Nephron (organoid): Measurements from ENCODE around the gene SIPA1L3.
"Not testable (repeated sequence)": the region's sequence is repeated elsewhere in the genome, so short reads cannot be mapped to it uniquely, and the experiment has no call there.

Experiments used
- H3K27ac Mint-ChIP-seq, 3 experiments: 2 replicates each; pipeline ENCODE4 v1.8.0; 2020; ENCODE audit warnings: mixed read lengths in 3 of 3, mild to moderate bottlenecking in 2 of 3, moderate library complexity in 1 of 3
- H3K27me3 Mint-ChIP-seq: 2 replicates; pipeline ENCODE4 v1.8.0; 2021; ENCODE audit warnings: low read depth, mild to moderate bottlenecking, moderate library complexity, mixed read lengths
- H3K36me3 Mint-ChIP-seq: 2 replicates; pipeline ENCODE4 v1.8.0; 2020; ENCODE audit warnings: low read depth, mixed read lengths
- H3K4me1 Mint-ChIP-seq: 2 replicates; pipeline ENCODE4 v1.8.0; 2020; ENCODE audit warnings: mixed read lengths
- H3K4me3 Mint-ChIP-seq, 3 experiments: 2 replicates each; pipeline ENCODE4 v1.8.0; 2020; ENCODE audit warnings: mild to moderate bottlenecking in 3 of 3, mixed read lengths in 3 of 3, moderate library complexity in 2 of 3
- H3K9me3 Mint-ChIP-seq: 2 replicates; pipeline ENCODE4 v1.8.0; 2020; ENCODE audit warnings: mixed read lengths
- TF ChIP-seq, protein P1 (sequence below), 3 experiments: fragments of 200-600 bp; sonication (generic); IDR thresholded peaks; one replicate each; pipeline ENCODE4 v1.5.0; 2021; ENCODE audit warnings: antibody characterized with exemption in 3 of 3; ENCODE audit not compliant: unreplicated experiment in 3 of 3

Gene SIPA1L3

DNA sequence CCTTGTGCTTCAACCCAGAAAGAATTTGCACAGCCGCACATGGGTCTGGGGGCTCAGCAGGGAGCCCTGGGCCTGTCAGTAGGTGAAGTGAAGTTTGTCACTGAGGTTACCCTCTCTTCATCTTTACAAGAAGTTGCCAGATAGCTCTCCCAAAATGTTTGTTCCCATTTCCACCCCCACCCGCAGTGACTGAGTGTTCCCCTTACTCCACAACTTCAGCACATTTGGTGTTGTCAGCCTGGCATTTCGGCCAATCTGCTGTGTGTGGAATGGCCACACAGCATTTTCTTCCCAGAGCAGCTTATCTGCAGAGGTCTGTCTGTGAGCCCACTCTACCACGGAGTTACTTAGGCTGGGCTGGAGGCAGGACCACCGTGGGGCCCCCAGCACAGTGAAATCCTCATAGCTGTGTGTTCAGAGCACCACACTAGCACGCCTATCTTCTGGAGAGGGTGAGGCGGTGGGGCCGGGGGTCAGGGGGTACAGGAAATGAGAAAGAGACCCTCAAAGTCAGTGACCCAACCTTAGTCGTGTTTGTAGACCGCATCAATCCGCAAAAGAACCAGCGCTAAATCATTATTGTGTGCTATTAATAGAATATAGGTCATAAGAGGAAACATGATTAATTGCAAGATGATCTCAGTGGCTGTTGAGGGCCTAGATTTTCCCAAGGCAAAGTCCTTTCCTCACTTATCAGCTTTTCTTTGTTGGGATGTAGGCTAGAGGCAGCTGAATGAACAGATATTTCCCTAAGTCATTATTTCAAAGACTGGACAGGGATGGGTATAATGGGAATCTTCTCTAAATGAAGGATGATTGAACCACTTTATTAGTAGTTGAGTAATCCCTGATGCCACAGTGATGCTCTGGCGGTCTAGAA lies 116.0 kb downstream of the SIPA1L3 start:
- Mint-ChIP-seq H3K4me3 (no peak overlapping the region), H3K36me3 (no peaks in the 10 kb centered on the region), H3K27me3 (no peaks in the 10 kb centered on the region), H3K27ac (peak overlapping the region; percentile 50 to 77 (median 68)), H3K9me3 (no peaks in the 10 kb centered on the region), H3K4me1 (peaks cover 17% of the 10 kb centered on the region)
- TF ChIP-seq, protein P1, sequence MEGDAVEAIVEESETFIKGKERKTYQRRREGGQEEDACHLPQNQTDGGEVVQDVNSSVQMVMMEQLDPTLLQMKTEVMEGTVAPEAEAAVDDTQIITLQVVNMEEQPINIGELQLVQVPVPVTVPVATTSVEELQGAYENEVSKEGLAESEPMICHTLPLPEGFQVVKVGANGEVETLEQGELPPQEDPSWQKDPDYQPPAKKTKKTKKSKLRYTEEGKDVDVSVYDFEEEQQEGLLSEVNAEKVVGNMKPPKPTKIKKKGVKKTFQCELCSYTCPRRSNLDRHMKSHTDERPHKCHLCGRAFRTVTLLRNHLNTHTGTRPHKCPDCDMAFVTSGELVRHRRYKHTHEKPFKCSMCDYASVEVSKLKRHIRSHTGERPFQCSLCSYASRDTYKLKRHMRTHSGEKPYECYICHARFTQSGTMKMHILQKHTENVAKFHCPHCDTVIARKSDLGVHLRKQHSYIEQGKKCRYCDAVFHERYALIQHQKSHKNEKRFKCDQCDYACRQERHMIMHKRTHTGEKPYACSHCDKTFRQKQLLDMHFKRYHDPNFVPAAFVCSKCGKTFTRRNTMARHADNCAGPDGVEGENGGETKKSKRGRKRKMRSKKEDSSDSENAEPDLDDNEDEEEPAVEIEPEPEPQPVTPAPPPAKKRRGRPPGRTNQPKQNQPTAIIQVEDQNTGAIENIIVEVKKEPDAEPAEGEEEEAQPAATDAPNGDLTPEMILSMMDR (IDR thresholded peaks at IDR 0.05; ENCODE audit: unreplicated experiment in 3 of 3): no peak

GRCh38 chr19:38023671-38024541 lies 116.9 kb downstream of the SIPA1L3 start:
- peak overlapping the region; percentile 50 to 77 (median 65) for H3K27ac Mint-ChIP-seq
- no peak overlapping the region for H3K4me3 Mint-ChIP-seq
- H3K4me1 Mint-ChIP-seq: peaks cover 17% of the 10 kb centered on the region
- no peaks in the 10 kb centered on the region for H3K9me3 Mint-ChIP-seq
- no peaks in the 10 kb centered on the region for H3K36me3 Mint-ChIP-seq
- TF ChIP-seq, protein P1 (IDR thresholded peaks at IDR 0.05; ENCODE audit: unreplicated experiment in 3 of 3): no peak
- no peaks in the 10 kb centered on the region for H3K27me3 Mint-ChIP-seq

- H3K4me1 Mint-ChIP-seq: peaks cover 17% of the 10 kb centered on the region
- H3K27ac Mint-ChIP-seq: peak overlapping the region in 2 of 3 experiments; percentile 43 to 65
- H3K36me3 Mint-ChIP-seq: no peaks in the 10 kb centered on the region
- no peaks in the 10 kb centered on the region for H3K9me3 Mint-ChIP-seq
- H3K27me3 Mint-ChIP-seq: no peaks in the 10 kb centered on the region
- TF ChIP-seq, protein P1 (IDR thresholded peaks at IDR 0.05; ENCODE audit: unreplicated experiment in 3 of 3): no peak
- no peak overlapping the region for H3K4me3 Mint-ChIP-seq
Measured at GRCh38 chr19:38024992-38025908, 118.2 kb downstream of the SIPA1L3 start.

DNA sequence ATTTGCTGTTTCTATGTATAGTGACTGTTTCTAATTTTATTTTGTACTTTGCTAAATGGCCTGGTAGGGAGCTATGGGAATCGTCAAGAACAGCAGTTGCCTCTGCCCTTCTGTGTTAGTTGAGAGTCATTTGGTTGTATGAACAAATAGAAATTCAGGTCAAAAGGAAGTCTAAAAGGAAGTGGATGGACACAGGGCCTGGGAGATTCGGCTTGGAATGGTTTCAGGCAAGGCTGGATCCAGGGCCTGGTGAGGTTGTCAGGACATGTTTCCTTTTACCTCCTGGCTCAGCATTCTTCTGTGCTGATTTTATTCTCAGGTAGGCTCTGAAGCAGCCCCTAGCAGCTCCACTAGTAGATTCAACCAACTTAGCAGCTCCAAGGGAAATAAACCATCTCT lies 118.9 kb downstream of the SIPA1L3 start:
- Mint-ChIP-seq H3K36me3 (peaks cover 5% of the 10 kb centered on the region), H3K27ac (no peak overlapping the region), H3K4me3 (no peak overlapping the region), H3K9me3 (no peaks in the 10 kb centered on the region), H3K27me3 (no peaks in the 10 kb centered on the region), H3K4me1 (peaks cover 17% of the 10 kb centered on the region)
- TF ChIP-seq, protein P1 (IDR thresholded peaks at IDR 0.05; ENCODE audit: unreplicated experiment in 3 of 3): no peak

DNA sequence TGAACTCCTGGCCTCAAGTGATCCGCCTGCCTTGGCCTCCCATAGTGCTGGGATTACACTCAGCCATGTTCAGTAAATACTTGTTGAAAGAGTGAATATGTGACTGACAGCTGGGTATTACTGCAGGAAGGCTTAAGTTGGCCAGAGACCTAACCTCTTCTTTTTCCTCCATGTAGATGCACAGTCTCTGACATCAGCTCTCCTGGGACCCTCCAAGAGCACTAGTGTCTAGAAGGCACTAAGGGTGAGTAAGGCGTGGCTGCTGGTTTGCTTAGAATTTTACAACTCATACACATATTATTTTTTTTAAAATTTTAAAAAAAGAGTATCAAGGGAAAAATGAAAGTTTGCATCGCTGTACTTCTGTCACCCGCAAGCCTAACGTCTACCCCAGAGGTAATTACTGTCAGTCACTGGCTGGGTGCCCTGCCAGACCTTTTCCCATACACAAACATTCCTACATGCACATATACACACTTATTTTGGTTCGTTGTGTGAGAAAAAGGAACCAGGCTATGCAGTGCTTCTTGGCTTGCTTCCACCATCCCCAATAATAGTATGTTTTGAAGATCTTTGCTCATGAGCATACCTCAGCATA lies 122.0 kb downstream of the SIPA1L3 start:
- Mint-ChIP-seq H3K27ac (no peak overlapping the region), H3K36me3 (peaks cover 16% of the 10 kb centered on the region), H3K9me3 (no peaks in the 10 kb centered on the region), H3K4me1 (peaks cover 9% of the 10 kb centered on the region), H3K27me3 (no peaks in the 10 kb centered on the region), H3K4me3 (no peak overlapping the region)
- TF ChIP-seq, protein P1 (IDR thresholded peaks at IDR 0.05; ENCODE audit: unreplicated experiment in 3 of 3): no peak

GRCh38 chr19:38030001-38030400 lies 123.0 kb downstream of the SIPA1L3 start:
- not testable (repeated sequence) for H3K4me3 Mint-ChIP-seq, H3K9me3 Mint-ChIP-seq, H3K27me3 Mint-ChIP-seq, H3K4me1 Mint-ChIP-seq, H3K27ac Mint-ChIP-seq
- peaks cover 16% of the 10 kb centered on the region for H3K36me3 Mint-ChIP-seq
